HG03095 (cell line): Measurements from ENCODE around the gene PPP2R3C.
"Not testable (repeated sequence)": the region's sequence is repeated elsewhere in the genome, so short reads cannot be mapped to it uniquely, and the experiment has no call there.

Source experiments
- ATAC-seq: cut with Tn5 transposase; IDR thresholded peaks from one replicate; pipeline ENCODE4 v1.9.1; 2021; ENCODE audit warnings: moderate library complexity; ENCODE audit not compliant: unreplicated experiment

Gene PPP2R3C

DNA sequence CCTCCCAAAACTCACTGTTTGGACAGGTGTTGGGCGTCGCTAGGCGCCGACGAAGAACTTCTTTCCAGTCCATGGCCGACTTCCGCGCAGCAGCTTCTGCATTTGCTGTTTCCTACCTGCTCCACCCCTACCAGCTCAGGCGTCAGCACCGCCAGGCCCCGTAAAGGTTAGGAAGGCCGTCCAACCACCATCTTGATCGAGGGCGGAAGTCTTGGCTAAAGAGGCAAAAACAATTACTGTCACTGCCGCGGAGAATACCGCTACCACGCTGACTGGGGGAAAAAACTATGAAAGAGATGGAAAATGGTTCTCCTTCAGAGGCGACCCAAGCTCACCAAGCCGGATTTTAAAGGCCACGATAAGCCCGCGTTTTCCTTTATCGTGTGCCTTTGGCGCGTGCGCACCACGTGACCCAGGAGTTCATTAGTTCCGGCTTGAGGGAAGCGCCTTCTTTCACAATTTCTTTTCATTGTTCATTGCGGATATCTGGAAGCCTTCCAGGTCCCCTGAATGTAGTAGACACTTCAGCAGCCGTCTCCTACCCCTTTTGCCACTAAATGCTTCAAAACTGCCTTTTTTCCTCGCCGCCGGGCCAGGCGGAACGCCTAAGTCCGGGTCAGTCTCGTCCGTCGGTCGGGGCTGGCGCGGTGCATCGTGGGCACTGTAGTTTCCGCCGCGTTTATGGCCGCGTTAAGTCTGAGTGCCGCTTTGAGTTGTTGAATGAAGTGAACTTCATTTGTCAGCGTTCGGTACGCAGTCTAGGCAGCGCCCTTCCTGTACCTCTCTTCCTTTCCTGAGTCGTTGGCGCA lies at the start of gene PPP2R3C, which contains the start of gene PRORP:
TSS of gene PPP2R3C (minus strand) at position 104 of the 809 bp plus-strand sequence. CDS start at position 73, 31 bp downstream.
TSS of gene PRORP (plus strand) at position 666 of the 809 bp plus-strand sequence. CDS start 694 bp downstream, outside the sequence.
- ATAC-seq: peak; percentile 79

DNA sequence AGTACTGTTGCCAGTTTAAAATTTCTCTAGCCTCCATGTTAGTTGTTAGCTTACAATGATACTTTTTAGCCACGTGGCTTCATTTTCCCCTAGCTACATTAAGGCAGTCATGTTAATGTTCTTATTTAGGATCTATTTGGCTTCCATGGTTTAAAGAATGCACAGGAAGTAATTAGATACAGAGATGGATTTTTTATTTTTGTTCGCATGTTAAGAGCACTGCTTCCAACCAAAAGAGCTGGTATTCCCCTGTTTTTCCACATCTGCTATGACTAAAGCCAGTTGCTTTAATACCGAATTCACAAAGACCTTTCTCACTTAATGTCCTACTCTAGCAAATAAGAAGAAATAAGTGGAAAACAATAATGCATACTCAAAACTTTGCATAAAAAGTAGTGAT lies 45.7 kb upstream of the PPP2R3C start:
- no peak for ATAC-seq

DNA sequence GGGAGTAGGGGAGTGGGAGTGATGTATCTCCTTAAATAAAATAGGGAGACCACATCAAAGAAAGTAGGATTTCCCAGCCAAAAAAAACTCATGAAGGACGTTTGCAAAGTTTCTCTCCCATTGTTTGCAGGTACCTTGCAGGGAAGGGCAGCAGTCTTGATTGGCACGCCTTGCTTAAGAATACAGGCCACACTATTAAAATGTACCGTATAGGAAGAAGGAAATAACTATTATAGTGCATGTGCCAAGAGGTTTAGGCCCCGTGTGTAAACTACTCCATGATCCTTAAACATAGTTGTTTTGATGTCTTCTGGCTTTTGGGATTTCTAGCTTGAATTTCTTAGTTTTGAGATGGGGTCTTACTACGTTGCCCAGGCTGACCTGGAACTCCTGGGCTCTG lies 43.1 kb upstream of the PPP2R3C start:
- ATAC-seq: no peak

DNA sequence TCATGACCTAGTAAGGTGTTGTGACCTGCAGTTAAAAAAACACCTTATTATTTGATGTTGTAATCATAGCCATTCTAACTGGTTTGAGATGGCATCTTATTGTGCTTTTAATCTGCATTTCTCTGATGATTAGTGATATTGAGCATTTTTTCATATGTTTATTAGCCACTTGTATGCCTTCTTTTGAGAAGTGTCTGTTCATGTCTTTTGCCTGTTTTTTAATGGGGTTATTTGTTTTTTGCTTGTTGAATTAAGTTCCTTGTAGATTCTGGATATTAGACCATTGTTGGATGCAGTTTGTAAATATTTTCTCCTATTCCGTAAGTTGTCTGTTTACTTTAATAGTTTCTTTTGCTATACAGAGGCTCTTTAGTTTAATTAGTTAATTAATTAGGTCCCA lies 41.6 kb upstream of the PPP2R3C start:
- no peak for ATAC-seq

DNA sequence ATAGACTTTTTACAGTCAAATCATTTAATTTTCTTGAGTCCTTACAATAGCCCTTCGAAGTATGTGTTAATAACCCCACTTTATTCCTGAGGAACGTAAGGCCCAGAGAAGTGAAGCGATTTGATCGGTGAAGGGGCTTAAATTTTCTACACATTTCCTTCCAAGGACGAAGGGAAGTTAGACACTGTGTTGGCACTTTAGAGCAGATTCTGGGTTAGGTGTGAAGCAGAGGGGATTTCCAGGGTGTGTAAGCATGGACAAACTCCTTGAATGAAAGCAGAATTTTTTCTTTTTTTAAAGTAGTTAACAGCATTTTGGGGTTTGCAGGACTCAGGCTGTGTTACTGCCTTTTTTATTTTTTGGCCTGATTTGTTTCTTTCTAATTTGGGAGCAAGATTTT lies 39.4 kb upstream of the PPP2R3C start:
- no peak for ATAC-seq

DNA sequence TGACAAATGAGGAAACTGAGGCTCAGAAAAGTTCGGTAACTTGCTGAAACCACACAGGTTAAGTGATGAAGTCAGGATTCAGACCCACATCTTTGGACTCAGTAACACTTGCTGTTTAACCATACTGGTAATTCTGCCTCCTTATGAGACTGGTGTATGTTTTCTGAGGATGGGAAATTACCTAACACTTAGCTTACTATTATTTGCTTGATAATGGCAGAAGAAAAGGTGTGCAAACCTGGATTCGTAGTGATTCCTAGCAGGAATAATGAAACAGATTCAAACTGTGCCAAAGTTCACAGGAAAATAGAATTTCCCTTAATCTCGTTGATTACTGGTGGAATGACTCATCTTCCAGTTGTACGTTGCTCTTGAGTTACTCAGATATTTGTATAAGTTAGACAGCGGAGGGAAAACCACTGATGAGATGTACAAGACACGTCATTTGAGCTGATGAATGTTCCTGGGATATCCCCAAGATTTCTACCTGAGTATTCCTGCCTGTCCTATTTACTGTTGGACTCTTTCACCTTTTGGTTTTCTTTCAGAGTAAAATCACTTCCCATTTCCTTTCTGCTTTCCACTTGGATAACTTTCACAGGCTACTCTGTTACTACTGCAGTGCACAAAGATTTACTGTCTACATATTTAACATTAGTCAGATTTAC lies 38.1 kb upstream of the PPP2R3C start:
- ATAC-seq: no peak

DNA sequence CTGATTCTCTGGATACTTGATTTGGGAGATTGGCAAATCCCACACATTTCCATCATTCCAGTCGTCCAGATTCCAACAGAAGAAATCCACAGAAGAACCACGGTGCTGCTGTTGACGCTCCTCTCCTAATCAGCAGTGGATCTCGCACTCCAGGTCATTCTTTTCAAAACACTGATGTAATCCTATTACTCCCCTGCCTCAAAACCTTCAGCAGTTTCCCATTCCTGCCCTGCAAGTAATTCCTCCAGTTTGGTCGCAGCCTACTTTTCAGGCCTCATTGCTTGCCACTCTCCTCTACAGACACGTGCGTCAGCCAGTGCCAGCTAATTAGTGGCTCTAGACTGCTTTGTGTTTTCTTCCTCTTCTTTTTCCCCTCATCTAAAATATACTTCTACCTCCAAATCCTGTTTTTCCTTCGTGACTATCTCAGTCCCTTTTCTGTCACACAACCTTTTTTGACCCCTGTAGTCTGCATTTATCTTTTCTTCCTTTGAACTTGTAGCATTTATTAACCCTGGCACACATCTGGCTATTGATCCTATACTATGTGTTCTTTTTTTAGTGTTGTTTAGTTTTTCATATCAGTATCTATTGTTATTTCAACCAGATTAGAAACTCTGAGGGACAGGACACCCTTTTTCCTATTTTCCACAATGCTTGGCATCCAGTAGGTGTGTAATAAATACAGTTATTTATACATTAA lies 37.3 kb upstream of the PPP2R3C start:
- no peak for ATAC-seq

DNA sequence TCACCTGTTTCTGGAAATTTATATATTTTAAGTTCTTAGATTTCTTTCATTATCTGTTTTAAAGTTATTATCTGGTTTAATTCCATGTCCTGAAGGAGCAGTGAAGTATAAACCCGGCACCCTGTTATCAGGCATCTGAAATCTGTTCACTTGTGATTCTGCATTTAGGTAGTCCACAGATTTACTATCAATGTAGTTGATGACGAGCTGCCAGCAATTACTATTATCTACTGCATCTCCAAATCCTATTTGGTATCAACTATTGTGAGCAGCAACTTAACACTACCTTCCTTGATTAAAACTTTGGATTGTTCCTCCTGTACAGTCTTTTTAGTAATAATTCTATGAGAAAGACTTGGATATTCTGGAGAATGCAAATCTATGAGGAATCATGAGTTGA lies 36.7 kb upstream of the PPP2R3C start:
- ATAC-seq: no peak

DNA sequence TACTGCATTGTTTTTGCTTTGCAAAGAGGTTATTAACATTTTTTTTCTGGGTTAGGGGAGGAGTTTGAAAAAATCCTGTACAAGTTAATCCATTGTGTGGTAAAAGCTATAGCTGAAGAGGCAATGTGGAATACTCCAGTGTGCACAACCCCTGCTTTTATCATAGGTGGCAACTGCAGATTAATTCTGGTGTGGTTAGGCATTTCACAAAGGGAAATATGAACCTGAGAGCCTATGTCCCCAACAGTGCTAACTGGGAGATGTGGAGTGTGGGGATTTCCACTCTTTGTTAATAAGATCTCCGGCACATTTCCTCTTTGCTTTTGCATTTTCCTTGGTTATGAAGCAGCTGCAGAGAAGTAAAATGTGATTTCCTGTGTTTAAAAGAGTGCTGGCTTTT lies 34.2 kb upstream of the PPP2R3C start:
- no peak for ATAC-seq

DNA sequence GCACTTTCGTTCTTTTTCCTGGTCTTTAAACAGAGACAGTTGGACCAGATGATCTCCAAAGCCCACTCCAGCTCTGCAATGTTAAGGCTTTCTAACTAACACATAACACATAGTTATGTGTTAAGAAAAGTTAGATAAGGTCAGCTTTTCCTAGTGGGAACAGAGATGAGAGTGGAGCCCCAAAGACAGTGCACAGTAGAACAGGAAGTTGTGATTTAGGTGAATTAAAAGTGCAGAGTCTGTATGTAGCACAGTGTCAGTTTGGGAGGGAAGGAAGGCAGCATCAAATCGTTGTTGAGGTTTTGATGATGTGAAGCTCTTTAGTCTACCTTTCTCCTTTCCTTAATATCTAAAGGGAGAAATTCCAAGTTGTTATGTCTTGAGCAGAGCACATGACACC lies 32.2 kb upstream of the PPP2R3C start:
- ATAC-seq: no peak

DNA sequence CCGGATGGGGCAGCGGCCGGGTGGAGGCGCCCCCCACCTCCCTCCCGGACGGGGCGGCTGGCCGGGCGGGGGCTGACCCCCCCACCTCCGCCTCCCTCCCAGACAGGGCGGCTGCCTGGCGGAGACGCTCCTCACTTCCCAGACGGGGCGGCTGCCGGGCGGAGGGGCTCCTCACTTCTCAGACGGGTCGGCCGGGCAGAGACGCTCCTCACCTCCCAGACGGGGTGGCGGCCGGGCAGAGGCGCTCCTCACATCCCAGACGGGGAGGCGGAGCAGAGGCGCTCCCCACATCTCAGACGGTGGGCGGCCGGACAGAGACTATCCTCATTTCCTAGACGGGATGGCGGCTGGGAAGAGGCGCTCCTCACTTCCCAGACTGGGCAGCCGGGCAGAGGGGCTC lies 30.7 kb upstream of the PPP2R3C start:
- ATAC-seq: not testable (repeated sequence)

DNA sequence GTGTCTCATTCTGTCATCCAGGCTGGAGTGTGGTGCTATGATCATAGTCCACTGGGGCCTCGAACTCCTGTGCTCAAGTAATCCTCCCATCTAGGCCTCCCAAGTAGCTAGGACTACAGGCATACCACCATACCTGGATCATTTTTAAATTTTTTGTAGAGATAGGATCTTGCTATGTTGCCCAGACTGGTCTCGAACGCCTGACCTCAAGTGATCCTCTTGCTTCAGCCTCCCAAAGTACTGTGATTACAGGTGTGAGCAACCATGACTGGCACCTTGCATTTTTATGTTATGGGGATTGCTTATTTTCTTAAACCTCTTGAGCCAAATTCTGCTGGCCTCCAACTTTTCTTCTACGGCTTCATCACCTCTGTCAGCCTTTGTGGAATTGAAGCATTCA lies 27.4 kb upstream of the PPP2R3C start:
- no peak for ATAC-seq

DNA sequence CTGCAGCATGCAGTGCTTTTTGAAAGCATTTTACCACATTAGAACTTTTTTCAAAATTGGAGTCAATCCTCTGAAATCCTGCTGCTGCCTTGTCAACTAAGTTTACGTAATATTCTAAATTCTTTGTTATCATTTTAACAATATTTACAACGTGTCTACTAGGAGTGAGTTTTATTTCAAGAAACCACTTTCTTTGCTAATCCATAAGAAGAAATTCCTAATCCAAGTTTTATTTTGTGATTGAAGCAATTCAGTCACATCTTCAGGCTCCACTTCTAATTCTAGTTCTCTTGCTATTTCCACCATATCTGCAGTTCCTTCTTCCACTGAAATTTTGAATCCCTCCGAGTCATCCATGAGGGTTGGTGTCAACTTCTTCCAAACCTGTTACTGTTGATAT lies 25.9 kb upstream of the PPP2R3C start:
- ATAC-seq: no peak

DNA sequence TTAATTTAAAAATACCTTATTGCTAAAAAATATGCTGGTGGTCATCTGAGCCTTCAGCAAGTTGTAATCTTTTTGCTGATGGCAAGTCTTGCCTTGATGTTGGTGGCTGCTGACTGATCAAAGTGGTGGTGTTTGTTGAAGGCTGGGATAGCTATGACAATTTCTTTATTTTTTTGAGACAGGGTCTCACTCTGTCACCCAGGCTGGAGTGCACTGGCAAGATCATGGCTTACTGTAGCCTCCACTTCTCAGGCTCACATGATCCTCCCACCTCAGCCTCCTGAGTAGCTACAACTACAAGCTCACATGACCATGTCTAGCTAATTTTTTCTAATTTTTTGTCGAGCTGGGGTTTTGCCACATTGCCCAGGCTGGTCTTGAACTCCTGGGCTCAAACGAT lies 25.4 kb upstream of the PPP2R3C start:
- ATAC-seq: no peak

DNA sequence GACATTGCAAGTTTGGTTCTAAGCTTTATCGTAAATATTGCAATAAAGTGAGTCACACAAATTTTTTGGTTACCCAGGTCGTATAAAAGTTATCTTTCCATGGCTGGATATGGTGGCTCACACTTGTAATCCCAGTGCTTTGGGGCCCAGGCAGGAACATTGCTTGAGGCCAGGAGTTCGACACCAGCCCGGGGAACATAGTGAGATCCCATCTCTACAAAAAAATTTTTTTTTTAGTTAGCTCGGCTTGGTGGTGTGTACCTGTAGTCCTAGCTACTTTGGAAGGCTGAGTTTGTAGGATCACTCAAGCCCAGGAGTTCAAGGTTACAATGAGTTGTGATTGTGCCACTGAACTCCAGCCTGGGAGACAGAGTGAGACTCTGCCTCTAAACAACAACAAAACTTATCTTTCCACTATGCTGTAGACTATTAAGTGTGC lies 24.9 kb upstream of the PPP2R3C start:
- no peak for ATAC-seq

DNA sequence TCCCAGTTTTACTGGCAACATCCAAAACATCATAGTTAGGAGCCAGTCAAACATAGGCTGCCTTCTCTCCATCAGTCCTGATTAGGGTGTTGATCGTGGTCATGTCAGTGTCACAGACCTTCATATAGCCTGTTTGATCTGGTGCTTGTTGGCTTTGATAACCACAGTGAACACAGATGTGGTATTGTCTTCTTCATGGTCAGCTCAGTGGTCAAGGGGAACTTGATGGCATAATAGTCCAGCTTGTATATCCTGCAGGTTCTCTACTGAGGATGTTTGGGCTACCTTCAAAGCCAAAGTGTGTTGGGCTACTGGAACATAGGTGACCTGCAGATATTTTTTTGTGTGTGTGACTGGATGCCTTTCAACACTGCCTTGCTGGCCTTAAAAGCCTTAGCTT lies 22.2 kb upstream of the PPP2R3C start:
- no peak for ATAC-seq

DNA sequence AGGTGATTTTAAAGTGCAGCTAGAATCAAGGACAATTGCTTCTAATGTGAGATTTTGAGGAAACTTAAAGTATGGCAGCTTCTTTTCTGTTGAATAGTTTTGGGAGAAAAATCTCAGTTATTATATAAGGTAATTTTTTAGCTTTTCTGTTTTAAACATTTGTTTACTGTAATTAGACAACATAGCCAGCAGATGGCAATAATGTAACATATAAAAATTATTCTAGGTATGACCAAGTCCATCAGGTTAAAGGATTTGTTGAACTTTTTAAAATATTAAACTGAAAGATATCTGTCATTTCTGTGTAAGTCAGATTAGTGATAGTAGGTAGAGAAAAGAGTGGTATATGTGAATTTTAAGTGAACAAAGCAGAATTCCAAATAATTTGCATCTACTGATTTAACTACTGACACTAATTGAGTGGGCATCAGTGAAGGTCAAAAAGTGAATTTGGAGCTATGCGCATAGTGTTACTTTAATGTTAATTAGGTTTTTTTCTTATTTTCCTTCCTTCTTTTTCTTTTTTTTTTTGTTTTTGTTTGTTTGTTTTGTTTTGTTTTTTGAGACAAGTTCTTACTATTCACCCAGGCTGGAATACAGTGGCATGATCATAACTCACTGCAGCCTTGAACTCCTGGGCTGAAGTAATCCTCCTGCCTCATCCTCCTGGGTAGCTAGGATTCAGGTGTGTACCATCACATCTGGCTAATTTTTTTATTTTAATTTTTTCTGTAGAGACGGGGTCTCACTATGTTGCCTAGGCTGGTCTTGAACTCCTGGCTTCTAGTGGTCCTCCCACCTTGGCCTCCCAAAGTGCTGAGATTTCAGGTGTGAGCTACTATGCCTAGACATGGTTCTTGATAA lies 19.2 kb upstream of the PPP2R3C start:
- ATAC-seq: no peak

DNA sequence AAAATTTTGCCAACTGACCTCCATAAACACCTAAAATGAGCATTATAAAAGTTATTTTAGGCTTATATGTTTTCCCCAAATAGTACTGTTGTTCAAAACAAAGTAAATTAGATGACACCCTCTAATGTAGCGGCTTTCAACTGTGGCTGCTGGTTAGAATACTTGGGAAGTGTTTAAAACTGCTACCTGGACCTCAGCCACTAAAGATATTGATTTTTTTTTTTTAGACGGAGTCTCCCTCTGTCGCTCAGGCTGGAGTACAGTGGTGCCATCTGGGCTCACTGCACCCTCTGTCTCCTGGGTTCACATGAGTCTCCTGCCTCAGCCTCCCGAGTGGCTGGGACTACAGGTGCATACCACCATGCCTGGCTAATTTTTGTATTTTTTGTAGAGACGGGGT lies 16.8 kb upstream of the PPP2R3C start:
- ATAC-seq: no peak

DNA sequence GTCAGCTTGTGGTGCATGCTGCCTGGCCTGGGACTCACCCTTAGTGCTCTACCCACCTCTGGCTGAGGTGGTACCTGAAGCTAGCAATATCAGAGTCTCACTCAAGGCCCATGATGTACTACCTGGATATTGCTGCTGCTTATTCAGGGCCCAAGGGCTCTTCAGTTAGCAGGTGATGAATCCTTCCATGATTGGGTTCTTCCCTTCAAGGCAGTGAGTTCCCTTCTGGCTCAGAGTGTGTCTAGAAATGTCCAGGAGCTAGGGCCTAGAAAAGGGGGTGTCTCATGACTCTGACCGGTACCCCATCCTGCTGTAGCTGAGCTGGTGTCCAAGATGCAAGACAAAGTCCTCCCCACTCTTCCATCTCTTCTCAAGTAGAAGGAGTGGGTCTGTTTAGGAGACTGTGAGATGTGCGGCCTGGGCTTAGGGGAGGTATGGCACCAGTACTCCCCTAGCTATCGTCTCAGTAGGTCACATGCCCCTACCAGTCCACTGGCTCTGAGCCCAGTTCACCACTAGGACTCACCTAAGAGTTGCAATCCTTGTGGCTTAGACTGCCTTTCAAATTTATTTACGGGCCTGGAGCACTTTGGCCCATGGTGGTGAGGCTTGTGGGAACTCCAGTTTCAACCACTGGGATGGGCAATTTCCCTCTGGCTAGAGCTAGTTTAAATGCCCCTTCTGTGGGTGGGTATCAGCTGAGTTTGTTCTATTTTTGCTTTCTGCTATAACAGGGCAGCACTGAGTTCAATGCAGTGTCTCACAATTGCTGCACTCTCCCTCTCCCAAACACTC lies 12.7 kb upstream of the PPP2R3C start:
- no peak for ATAC-seq
